Stimulated activated CD4-positive, alpha-beta T cell treated with anti-CD3 and anti-CD28 coated beads, Interleukin-2, amount 100 ng/mL, for 48 hours (primary cell): ENCODE measurements around the gene ZG16B.

Source experiments
- DNase-seq, 2 donors: peaks; one replicate each; pipeline ENCODE4 v3.0.0-alpha.2; 2020

Gene ZG16B

GRCh38 chr16:2825906-2826305, 4.2 kb upstream of the ZG16B start:
- no peak for DNase-seq

DNA sequence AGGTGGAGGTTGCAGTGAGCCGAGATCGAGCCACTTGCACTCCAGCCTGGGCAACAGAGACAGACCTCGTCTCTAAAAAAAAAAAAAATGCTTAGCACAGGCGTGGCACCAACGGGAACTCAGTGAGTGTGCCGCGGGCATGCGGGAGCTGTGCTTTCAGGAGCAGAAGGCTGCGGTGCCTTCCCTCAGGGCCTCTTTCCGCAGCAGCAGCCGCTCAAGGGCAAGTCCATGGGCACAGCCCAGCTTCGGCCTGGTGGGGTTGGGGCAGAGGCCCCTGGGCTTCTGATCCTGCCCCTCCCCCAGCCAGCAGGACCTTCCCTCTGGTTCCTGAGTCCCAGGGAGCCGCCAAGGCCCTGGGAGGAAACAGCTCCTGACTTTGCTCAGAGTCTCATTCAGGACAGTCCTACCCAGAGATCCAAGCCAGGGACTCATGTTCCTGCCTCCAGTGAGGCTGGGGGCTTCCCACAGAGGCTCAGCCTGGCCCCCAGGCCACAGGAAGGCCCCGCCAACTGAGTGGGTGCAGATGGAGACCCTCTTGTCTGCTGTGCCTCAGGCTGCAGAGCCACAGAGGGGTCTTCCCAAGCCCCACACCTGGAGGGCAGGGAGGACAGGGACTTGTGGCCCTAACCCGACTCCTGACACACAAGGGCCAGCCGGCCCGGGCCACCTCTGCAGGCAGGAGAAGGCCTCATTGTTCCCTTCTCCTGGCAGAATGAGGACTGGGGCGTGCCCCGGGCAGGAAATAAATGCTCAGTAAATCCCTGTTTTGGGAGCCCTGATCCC, 3.3 kb upstream of the ZG16B start:
- no peak for DNase-seq

- DNase-seq: no peak
Observed at GRCh38 chr16:2827374-2827791, 2.7 kb upstream of the ZG16B start.

DNA sequence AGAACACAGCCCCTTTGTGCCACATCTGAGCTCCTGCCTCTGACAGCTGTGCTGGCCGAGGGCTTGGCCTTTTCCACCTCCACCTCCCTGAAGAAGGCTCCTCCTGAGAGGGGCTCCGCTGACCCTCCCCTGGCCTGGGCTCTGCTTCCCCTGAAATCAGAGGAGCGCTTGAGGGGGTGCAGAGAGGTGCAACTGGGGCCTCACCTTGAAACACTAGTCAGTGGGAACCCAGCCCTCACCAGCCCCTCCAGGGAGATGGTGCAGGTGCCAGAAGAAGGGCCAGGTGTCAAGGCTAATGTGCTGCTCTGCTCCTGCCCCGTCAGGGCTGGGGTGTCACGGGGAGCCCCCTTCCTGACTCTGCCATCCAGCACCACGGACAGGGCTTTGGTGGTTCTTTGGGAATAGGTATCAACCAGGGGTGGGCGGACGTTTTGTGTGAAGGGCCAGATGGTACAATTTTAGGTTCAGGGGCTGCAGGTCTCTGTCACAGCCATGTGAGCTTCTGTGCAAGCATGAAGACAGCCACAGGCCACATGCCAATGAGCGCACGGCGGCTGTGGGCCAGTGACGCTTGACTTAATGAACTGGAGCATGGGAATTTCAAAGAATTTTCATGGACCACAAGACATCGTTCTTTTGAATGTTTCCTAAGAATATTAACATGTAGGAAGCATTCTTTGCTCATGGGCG, 2.1 kb upstream of the ZG16B start:
- DNase-seq: no peak

- no peak for DNase-seq
Observed at GRCh38 chr16:2828521-2828840, 1.6 kb upstream of the ZG16B start.

DNA sequence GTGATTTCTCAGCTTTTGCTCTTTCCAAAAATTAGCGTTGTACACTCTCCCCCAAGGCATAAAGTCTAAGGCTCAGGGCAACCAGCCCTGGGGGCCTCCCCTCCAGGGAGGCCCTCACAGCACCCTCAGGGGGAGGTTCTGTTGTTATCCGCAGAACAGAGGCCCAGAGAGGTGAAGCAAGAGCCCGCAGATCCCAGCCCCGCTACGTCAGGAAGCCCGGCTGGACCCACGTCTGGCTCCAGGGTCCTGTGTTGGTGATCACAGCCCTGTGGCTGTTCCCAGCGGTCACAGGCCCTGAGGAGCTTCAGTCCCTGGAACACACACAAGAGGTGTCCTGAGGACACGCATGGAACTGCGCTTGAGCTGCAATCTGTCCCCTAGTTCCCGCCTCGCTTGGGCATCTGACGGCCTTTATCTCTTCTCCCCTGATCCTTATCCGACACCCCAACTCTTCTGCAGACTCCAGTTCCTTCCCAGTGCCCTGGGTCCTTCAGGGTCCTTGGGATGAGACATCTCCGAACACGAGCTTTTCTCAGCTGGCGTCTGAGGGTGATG, 1.1 kb upstream of the ZG16B start:
- DNase-seq: no peak

DNA sequence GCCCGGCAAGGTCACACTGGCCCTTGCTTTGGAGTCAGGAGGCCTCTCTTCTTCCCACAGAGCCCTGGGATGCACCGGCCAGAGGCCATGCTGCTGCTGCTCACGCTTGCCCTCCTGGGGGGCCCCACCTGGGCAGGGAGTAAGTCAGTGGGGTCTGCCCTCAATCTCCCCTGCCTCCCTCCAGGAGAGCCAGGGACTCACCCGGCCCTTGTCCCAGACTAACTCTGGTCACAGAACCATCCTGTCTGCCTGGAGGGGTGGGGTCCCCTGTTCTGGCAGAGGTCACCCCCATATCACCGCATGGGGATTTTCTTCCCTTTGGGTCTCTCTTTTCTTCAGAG, 222 bp downstream of the ZG16B start:
- no peak for DNase-seq

- DNase-seq: no peak
Observed at GRCh38 chr16:2831203-2831602, 1.1 kb downstream of the ZG16B start.

- no peak for DNase-seq
Observed at GRCh38 chr16:2833776-2834175, 3.7 kb downstream of the ZG16B start.

GRCh38 chr16:2834968-2835367, 4.9 kb downstream of the ZG16B start:
- no peak for DNase-seq

DNA sequence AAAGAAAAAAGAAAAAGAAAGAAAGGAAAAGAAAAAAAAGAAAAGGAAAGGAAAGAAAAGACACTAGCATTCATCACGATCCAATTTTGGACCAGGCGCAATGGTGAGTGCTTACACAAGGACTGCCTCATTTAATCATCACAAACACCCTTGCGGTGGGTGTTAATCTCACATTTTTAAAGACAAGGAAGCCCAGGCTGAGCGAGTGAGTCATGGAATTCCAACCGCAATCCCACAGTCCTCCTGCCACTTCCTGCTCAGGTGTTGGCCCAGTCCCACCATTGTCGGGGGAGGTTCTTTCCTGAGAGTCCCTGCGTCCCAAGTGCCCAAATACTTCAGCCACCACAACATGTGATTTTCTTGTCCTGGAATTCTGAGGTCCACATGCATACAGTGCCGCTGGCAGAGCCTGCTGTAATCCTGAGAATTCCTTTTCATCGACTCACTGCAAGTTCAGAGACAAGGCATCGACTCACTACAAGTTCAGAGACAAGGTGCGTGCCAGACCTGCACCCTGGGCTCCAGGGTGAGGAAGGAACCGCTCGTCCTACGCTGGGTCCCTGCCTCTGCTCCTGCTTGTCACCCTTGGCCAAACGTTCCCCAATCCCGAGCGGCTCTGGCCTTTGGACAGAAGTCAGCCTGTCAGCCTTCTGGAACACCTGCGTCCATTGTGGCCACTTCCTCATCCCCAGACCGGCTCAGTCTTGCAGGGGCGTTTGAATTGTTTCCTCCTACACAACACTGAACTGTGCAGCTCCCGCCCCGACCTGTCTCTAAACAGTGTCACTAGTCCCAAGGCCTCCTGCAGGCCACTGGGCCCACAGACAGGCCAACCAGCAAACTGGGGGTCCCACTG, 5.8 kb downstream of the ZG16B start:
- no peak for DNase-seq

- DNase-seq: no peak
Observed at GRCh38 chr16:2836646-2837508, 6.8 kb downstream of the ZG16B start.

- peak; percentile 41 to 57 for DNase-seq
Observed at GRCh38 chr16:2838928-2839327, 8.8 kb downstream of the ZG16B start.

DNA sequence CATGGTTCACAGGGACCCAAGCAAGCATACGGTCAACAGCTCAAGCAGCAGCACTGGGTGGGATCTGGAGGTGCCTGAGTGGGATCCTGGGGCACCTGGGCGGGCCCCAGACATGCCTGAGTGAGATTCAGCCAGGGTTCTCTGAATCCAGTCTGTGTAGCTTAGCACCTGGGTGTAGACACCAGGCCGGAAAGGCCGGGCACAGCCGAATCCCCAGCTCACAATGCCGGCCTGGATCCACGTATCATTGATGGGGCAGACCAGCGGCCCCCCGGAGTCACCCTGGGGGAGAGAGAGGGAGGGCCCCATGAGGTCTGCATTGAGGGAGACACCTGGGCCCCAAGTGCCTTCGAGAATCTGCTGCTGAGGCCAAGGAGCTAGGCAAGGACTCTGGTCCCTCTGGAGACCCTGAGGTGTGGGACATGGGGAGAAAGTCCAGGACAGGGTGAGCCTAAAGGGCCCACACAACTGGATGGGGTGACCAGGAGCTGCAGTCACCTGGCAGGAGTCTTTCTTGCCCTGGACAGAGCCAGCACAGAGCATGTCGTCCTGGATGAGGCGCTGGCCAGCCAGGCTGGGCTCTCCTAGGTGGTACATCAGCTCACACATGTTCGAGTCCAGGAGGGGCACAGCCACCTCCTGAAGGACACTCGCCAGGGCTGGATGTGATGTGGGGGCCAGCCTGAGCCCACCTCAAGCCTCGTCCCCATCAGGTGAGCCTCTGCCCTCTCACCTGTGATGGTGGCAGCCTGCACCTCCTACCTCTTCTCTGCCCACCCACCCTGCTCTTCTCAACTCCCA, 9.7 kb downstream of the ZG16B start:
- no peak for DNase-seq

- DNase-seq: no peak
Observed at GRCh38 chr16:2840914-2841313, 10.8 kb downstream of the ZG16B start.

DNA sequence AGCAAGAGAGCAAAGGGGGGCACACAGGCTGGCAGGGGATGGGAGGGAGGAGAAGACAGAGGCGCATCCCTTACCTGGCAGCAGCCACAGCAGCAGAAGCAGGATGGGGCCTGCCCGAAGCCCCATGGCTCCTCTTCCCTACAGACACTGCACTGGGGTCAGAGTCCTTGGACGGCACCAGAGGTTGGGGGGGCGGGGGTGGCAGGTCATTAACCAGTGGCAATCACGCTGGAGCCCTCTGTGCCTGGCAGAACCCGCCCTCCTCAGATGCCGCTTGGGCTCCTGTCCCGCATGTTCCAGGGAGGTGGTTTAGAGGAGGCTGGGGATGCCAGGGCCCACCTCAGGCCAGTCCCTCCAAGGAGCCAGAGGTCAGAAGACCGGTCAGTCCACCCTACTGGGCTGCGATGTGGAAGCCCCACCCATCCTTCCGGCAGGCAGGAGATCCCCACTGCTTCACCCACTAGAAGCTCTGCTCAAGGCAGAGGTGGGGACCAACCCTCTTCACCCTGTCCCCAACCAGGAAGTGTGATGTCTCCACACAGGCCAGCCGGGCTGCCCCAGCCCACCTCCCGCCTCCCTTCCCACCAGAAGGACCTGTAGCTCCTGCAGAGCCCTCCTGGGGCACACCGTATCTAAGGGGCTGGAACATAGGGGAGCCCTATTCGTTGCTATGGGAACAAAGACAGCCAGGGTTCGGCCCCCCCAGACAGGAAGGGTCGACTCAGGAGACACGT, 11.7 kb downstream of the ZG16B start:
- no peak for DNase-seq

- DNase-seq: peak; percentile 85 to 86
Observed at GRCh38 chr16:2842340-2843000, 12.4 kb downstream of the ZG16B start.

- DNase-seq: no peak
Observed at GRCh38 chr16:2843526-2843925, 13.4 kb downstream of the ZG16B start.

DNA sequence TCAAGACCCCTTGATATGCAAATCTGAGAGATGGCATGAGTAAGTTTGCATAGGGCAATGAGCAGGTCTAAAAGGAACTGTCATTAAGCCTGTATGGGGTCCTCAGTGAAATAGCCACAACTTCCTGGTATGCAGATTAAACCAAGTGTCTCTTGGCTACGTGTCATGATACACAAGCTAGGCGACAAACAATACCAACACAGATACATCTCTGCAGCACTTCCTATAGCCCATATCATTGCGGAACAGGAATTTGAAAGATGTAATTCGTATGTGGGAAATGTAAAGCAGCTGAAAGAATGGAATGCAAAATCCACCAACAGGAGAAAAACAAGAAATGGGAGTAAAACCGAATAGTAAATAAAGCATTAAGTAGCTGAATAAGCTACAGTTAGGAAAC, 15.0 kb downstream of the ZG16B start:
- no peak for DNase-seq
